ENCODE results near the gene MESP2. TPM values are rescaled to one million over a fixed set of nuclear protein-coding genes. Genes with fewer than 3 reads are reported as not detected.

Gene MESP2
- polyA plus RNA-seq, 1 of the 3 experiments (the other 2 are of a cell fraction), result 0.31 TPM

GRCh38 chr15:89772932-89773583 is 3.1 kb upstream of the MESP2 start:
- Histone ChIP-seq H3K9ac (no peak overlapping the region), H3K79me2 (ENCODE audit: insufficient read depth) (no peaks in the 10 kb centered on the region), H3K4me2 (no peak overlapping the region), H3K27ac (ENCODE audit: low read depth in 2 of 2, low read length in 1 of 2) (peak overlapping the region in 1 of 2 experiments; percentile 48; a peak in 1 of 4 replicates), H4K20me1 (ENCODE audit: insufficient read depth) (no peaks in the 10 kb centered on the region), H3K36me3 (replicated peaks in 1 of 2; ENCODE audit: control insufficient read depth in 1 of 2, insufficient read depth in 2 of 2, low read length in 1 of 2) (no peaks in the 10 kb centered on the region), H3K9me2 (no peaks in the 10 kb centered on the region), H3K9me3 (no peaks in the 10 kb centered on the region), H3K4me3 (ENCODE audit: low read depth in 2 of 2, low read length in 1 of 2) (no peak overlapping the region), H3K4me1 (ENCODE audit: control insufficient read depth in 1 of 2, insufficient read depth in 2 of 2, low read depth in 1 of 2, low read length in 1 of 2) (peaks cover 6 to 15% of the 10 kb centered on the region in 2 experiments; a peak in 2 of 4 replicates), H2AFZ (ENCODE audit: low read depth) (no peak overlapping the region), H3F3A (replicated peaks; ENCODE audit: insufficient read depth) (peaks cover 10% of the 10 kb centered on the region), H3K27me3 (ENCODE audit: insufficient read depth) (no peaks in the 10 kb centered on the region)
- ChIA-PET POLR2A (no interaction called here), CTCF (interaction anchor here (0.7 to 7.6 kb wide), 7 partner anchors 11 to 102 kb away, joined by 3 to 61 read pairs (median 4); no protein-coding TSS in a partner anchor)
- DNase-seq, result peak; percentile 37
- TF ChIP-seq TCF12 (IDR thresholded peaks at IDR 0.05), result peak; percentile 13; the same call in 1 of the 2 replicates
- TF ChIP-seq FOSL2 (IDR thresholded peaks at IDR 0.05; ENCODE audit: borderline replicate concordance, low read depth), result peak; percentile 36; the same call in 1 of the 2 replicates
- TF ChIP-seq, protein P1, sequence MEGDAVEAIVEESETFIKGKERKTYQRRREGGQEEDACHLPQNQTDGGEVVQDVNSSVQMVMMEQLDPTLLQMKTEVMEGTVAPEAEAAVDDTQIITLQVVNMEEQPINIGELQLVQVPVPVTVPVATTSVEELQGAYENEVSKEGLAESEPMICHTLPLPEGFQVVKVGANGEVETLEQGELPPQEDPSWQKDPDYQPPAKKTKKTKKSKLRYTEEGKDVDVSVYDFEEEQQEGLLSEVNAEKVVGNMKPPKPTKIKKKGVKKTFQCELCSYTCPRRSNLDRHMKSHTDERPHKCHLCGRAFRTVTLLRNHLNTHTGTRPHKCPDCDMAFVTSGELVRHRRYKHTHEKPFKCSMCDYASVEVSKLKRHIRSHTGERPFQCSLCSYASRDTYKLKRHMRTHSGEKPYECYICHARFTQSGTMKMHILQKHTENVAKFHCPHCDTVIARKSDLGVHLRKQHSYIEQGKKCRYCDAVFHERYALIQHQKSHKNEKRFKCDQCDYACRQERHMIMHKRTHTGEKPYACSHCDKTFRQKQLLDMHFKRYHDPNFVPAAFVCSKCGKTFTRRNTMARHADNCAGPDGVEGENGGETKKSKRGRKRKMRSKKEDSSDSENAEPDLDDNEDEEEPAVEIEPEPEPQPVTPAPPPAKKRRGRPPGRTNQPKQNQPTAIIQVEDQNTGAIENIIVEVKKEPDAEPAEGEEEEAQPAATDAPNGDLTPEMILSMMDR (IDR thresholded peaks at IDR 0.05), result peak; percentile 50
- TF ChIP-seq, protein P2, sequence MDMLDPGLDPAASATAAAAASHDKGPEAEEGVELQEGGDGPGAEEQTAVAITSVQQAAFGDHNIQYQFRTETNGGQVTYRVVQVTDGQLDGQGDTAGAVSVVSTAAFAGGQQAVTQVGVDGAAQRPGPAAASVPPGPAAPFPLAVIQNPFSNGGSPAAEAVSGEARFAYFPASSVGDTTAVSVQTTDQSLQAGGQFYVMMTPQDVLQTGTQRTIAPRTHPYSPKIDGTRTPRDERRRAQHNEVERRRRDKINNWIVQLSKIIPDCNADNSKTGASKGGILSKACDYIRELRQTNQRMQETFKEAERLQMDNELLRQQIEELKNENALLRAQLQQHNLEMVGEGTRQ (IDR thresholded peaks at IDR 0.05; ENCODE audit: borderline replicate concordance, low read depth, low read length), result no peak
- WGBS (ENCODE audit: low lambda C conversion rate), result 63% methylated on average over 3 of the region's 3 CpGs

DNA sequence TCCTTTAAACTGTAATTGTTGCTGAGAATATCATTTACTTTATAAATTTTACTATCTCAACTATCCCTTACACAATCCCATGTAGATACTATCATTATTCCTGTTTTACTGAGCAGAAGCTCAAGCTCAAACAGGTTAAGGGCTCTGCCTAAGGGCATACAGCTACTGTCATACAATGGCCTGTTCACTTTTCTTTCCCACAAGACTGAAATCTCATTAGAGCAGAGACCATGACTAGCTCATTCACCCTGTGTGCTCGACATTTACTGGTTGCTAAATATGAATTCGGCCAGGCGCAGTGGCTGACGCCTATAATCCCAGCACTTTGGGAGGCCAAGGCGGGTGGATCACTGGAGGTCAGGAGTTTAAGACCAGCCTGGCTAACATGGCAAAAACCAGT is 1.6 kb upstream of the MESP2 start:
- Histone ChIP-seq H2AFZ (ENCODE audit: low read depth) (no peak overlapping the region), H3K79me2 (ENCODE audit: insufficient read depth) (no peaks in the 10 kb centered on the region), H3F3A (replicated peaks; ENCODE audit: insufficient read depth) (peaks cover 10% of the 10 kb centered on the region), H3K4me3 (ENCODE audit: low read depth in 2 of 2, low read length in 1 of 2) (no peak overlapping the region), H3K9me2 (no peaks in the 10 kb centered on the region), H3K9ac (no peak overlapping the region), H3K36me3 (replicated peaks in 1 of 2; ENCODE audit: control insufficient read depth in 1 of 2, insufficient read depth in 2 of 2, low read length in 1 of 2) (no peaks in the 10 kb centered on the region), H3K27me3 (ENCODE audit: insufficient read depth) (no peaks in the 10 kb centered on the region), H3K9me3 (no peaks in the 10 kb centered on the region), H4K20me1 (ENCODE audit: insufficient read depth) (no peaks in the 10 kb centered on the region), H3K4me1 (ENCODE audit: control insufficient read depth in 1 of 2, insufficient read depth in 2 of 2, low read depth in 1 of 2, low read length in 1 of 2) (peaks cover 6 to 15% of the 10 kb centered on the region in 2 experiments; a peak in 2 of 4 replicates), H3K27ac (ENCODE audit: low read depth in 2 of 2, low read length in 1 of 2) (no peak overlapping the region), H3K4me2 (no peak overlapping the region)
- DNase-seq, result no peak
- WGBS (ENCODE audit: low lambda C conversion rate), result 92% methylated on average over 5 of the region's 5 CpGs
- TF ChIP-seq ELF1 (IDR thresholded peaks at IDR 0.05), result no peak
- TF ChIP-seq, protein P3, sequence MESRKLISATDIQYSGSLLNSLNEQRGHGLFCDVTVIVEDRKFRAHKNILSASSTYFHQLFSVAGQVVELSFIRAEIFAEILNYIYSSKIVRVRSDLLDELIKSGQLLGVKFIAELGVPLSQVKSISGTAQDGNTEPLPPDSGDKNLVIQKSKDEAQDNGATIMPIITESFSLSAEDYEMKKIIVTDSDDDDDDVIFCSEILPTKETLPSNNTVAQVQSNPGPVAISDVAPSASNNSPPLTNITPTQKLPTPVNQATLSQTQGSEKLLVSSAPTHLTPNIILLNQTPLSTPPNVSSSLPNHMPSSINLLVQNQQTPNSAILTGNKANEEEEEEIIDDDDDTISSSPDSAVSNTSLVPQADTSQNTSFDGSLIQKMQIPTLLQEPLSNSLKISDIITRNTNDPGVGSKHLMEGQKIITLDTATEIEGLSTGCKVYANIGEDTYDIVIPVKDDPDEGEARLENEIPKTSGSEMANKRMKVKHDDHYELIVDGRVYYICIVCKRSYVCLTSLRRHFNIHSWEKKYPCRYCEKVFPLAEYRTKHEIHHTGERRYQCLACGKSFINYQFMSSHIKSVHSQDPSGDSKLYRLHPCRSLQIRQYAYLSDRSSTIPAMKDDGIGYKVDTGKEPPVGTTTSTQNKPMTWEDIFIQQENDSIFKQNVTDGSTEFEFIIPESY (IDR thresholded peaks at IDR 0.05; ENCODE audit: borderline replicate concordance, low read depth), result no peak
- no peak for TF ChIP-seq RFX5 (IDR thresholded peaks at IDR 0.05; ENCODE audit: low read length)
- TF ChIP-seq TAF1 (IDR thresholded peaks at IDR 0.05; ENCODE audit: borderline replicate concordance, low read depth, low read length), result no peak
- no peak for TF ChIP-seq NRF1 (IDR thresholded peaks at IDR 0.05; ENCODE audit: low read depth, low read length)
- no peak for TF ChIP-seq TEAD4 (IDR thresholded peaks at IDR 0.05; ENCODE audit: borderline replicate concordance, insufficient read depth)
- TF ChIP-seq GABPA (IDR thresholded peaks at IDR 0.05; ENCODE audit: low read depth), result no peak
- no peak for TF ChIP-seq YY1 (IDR thresholded peaks at IDR 0.05; ENCODE audit: low read depth)
- no peak for TF ChIP-seq USF1 (IDR thresholded peaks at IDR 0.05; ENCODE audit: borderline replicate concordance, low read depth)
- POLR2A ChIA-PET, result no interaction called here
- CTCF ChIA-PET, result interaction anchor here (1.1 to 7.6 kb wide), 2 partner anchors 13 to 114 kb away, joined by 4 to 61 read pairs; no protein-coding TSS in a partner anchor

Data from SK-N-SH (cell line).